Measurements from ENCODE around the gene SCFD1. TPM values are rescaled to one million over a fixed set of nuclear protein-coding genes. Genes with fewer than 3 reads are reported as not detected.
A peak's percentile ranks its signal among the peaks of the same experiment; 100 is the strongest.

Gene SCFD1
- total RNA-seq, 8 experiments from 2014 or later, result 45.4 to 103 (median 76.1) TPM

- no peak for ATAC-seq (replicated peaks in 6 of 8)
Measured at GRCh38 chr14:30757082-30757481, 135.0 kb downstream of the SCFD1 start.

DNA sequence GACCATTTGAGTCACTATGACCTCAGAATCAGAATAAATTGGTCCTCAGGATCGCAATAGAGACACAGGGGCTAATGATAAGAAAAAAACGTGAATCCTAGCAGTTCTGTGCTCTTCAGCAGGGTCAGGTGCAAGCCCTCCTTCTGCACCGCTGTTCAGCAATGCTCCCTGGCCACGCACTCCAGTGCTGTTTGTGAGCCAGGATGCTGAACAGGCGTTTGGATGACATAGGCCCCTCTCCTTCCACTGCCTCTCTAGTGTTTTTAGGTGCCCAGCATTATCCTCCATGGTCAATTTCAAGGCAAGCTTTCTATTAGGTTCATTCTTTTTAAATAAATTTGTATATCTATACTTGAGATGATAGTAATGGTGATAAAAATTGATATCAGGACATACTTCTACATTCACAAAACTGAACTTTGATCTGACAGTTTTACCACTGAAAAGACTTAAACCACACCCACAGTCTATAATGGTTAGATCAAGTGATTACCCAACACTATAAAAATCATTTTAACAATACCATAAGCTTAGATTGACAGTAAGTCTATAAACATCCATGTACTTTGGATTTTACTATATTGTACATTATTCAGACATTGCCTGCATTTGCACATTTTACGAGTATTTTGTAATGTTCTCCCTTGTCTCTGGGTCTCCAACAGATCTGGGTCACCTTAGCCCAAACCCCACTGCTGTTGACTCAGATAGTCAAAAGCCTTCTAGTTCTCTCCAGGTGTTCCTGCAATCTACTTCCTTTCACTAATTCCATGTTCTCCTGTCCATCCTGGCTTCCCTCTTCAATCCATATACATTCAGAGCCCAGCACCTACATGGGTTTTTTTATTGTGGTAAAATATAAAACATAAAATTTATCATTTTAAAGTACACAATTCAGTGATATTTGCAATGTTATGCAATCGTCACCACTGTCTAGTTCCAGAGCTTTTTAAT is 137.3 kb downstream of the SCFD1 start:
- no peak overlapping the region for H3K27ac ChIP-seq
- H3K4me1 ChIP-seq (replicated peaks in 1 of 2), result no peaks in the 10 kb centered on the region
- in situ Hi-C loops (cut with MboI; ENCODE audit: low pct_unique_long_range_greater_than_20kb in 2 of 9, low sequenced_read_pairs in 9 of 9, unreplicated experiment in 9 of 9), result no loop called here
- WGBS, 10 experiments, result 22 to 84% (median 59%) methylated on average over 3 to 7 of the region's 7 CpGs; no CpG with 5 or more reads in 1 of the 10 experiments
- ATAC-seq (replicated peaks in 6 of 8), result no peak
- no peak overlapping the region for H3K4me3 ChIP-seq

More at GRCh38 chr14:30757082-30757481, 135.0 kb downstream of the SCFD1 start:
- WGBS, 10 experiments, result 0 to 84% (median 33%) methylated on average over 1 to 3 of the region's 3 CpGs; no CpG with 5 or more reads in 2 of the 10 experiments
- Histone ChIP-seq H3K4me1 (replicated peaks in 1 of 2) (no peaks in the 10 kb centered on the region), H3K27ac (no peak overlapping the region), H3K4me3 (no peak overlapping the region)
- in situ Hi-C loops (cut with MboI; ENCODE audit: low pct_unique_long_range_greater_than_20kb in 2 of 9, low sequenced_read_pairs in 9 of 9, unreplicated experiment in 9 of 9), result no loop called here

DNA sequence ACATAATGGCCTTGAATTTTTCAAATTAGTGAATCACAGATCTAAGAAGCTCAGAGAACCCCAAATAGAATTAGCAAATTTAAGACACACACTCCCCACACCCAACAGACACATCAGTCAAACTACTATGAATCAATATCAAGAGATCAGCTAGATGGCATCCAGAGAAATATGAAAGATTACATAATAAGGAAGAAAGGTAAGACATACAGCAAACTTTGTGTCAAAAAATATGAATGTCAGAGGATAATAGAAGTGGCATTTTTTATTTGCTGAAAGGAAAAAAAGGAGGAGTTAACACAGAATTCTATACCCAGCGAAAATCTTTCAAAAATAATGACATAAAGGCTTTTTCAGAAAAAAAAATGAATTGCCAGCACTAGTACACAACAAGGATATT is 141.8 kb downstream of the SCFD1 start:
- in situ Hi-C loops (cut with MboI; ENCODE audit: low pct_unique_long_range_greater_than_20kb in 2 of 9, low sequenced_read_pairs in 9 of 9, unreplicated experiment in 9 of 9), result no loop called here
- no peak overlapping the region for H3K27ac ChIP-seq
- no peak for ATAC-seq (replicated peaks in 6 of 8)
- no peaks in the 10 kb centered on the region for H3K4me1 ChIP-seq (replicated peaks in 1 of 2)
- no peak overlapping the region for H3K4me3 ChIP-seq
- 0 to 64% (median 28%) methylated on average over 1 of the region's 1 CpG; no CpG with 5 or more reads in 1 of the 10 experiments for WGBS, 10 experiments

GRCh38 chr14:30767624-30768023 is 145.5 kb downstream of the SCFD1 start:
- Histone ChIP-seq H3K4me3 (no peak overlapping the region), H3K27ac (no peak overlapping the region), H3K4me1 (replicated peaks in 1 of 2) (no peaks in the 10 kb centered on the region)
- in situ Hi-C loops (cut with MboI; ENCODE audit: low pct_unique_long_range_greater_than_20kb in 2 of 9, low sequenced_read_pairs in 9 of 9, unreplicated experiment in 9 of 9), result no loop called here
- no peak for ATAC-seq (replicated peaks in 6 of 8)
- WGBS, 10 experiments, result 25 to 100% (median 90%) methylated on average over 2 to 4 of the region's 4 CpGs; no CpG with 5 or more reads in 3 of the 10 experiments

DNA sequence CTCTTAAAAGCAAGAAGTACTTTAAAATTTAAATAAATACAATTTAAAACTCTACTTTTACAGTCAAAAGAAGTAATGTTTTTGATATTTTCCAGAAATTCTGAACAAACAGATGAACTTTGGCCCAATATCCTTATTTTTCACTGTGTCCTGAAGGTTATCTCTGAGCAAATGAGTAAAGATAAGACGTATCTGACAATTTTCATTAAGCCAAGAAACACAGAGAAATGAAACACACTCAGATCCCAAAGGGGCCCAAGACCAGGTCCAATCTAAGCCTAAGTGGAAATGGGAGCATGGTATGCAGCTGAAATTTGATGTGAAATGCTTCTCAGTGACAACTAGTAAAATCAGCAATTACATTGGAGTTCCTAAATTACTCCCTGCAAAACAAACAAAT is 146.7 kb downstream of the SCFD1 start:
- 18 to 100% (median 88%) methylated on average over 1 of the region's 1 CpG for WGBS, 10 experiments
- H3K27ac ChIP-seq, result no peak overlapping the region
- H3K4me1 ChIP-seq (replicated peaks in 1 of 2), result no peaks in the 10 kb centered on the region
- ATAC-seq (replicated peaks in 6 of 8), result no peak
- in situ Hi-C loops (cut with MboI; ENCODE audit: low pct_unique_long_range_greater_than_20kb in 2 of 9, low sequenced_read_pairs in 9 of 9, unreplicated experiment in 9 of 9), result no loop called here
- no peak overlapping the region for H3K4me3 ChIP-seq

DNA sequence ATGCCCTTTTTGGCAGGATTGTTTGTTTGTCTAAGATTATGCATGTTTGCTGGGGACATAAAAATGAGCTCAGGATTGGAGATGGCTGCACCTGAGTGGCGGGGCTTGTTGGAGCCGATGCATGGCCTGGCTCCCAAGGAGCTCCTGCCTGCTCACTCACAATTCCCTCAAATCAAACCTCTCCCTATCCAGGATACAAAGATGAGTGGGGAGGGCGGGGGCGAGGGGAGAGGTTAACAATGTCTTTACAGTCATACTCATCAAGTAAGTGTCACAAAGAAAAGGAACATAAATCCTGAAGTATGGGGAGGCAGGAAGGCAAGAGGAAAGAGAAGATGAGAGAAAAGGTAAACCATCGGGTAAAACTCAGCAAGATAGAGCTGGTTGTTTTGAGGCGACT is 148.3 kb downstream of the SCFD1 start:
- H3K27ac ChIP-seq, result no peak overlapping the region
- WGBS, 10 experiments, result 0 to 86% (median 62%) methylated on average over 1 to 4 of the region's 6 CpGs; no CpG with 5 or more reads in 3 of the 10 experiments
- H3K4me3 ChIP-seq, result no peak overlapping the region
- ATAC-seq (replicated peaks in 6 of 8), result no peak
- no peaks in the 10 kb centered on the region for H3K4me1 ChIP-seq (replicated peaks in 1 of 2)
- in situ Hi-C loops (cut with MboI; ENCODE audit: low pct_unique_long_range_greater_than_20kb in 2 of 9, low sequenced_read_pairs in 9 of 9, unreplicated experiment in 9 of 9), result no loop called here

DNA sequence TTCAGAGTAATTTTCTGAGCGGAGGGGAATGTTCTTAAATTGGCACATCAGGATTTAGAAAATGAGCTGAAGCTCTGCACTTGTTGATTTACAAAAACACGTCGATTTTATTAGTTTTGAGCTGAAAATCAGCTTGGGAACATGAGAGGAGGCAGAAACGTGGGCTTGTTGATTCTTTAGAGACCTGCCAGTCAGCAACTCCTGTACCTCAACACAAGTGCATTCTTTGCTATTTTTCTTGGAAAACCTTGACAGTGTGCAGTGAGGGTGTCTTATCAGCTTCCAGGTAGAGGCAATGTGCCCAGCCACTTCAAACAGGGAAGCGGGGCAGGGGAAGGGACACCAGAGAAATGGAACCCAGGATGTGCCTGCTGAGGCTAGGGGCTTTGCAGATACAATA is 149.5 kb downstream of the SCFD1 start:
- ATAC-seq (replicated peaks in 6 of 8), result no peak
- in situ Hi-C loops (cut with MboI; ENCODE audit: low pct_unique_long_range_greater_than_20kb in 2 of 9, low sequenced_read_pairs in 9 of 9, unreplicated experiment in 9 of 9), result no loop called here
- Histone ChIP-seq H3K27ac (no peak overlapping the region), H3K4me1 (replicated peaks in 1 of 2) (no peaks in the 10 kb centered on the region), H3K4me3 (no peak overlapping the region)
- 0 to 93% (median 77%) methylated on average over 2 to 5 of the region's 5 CpGs; no CpG with 5 or more reads in 2 of the 10 experiments for WGBS, 10 experiments

DNA sequence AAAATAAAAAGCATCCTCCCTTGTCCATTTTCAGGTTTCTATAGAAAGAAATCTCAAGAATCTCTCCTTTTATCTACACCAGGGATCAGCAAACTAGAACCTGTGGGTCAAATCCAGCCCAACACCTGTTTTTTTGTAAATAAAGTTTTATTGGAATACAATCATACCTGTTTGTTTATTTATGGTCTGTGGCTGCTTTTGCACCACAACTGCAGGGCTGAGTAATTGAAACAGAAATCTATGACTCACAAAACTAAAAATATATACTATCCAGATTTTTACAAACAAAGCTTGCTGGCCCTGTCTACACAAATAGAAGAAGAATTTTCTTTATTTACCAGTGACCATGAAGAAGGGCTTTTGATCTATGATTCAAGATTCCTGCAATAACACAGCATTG is 157.1 kb downstream of the SCFD1 start:
- H3K4me3 ChIP-seq, result no peak overlapping the region
- peak in 1 of 8 experiments; percentile 52 for ATAC-seq (replicated peaks in 6 of 8)
- in situ Hi-C loops (cut with MboI; ENCODE audit: low pct_unique_long_range_greater_than_20kb in 2 of 9, low sequenced_read_pairs in 9 of 9, unreplicated experiment in 9 of 9), result no loop called here

More for the DNA sequence above, 157.1 kb downstream of the SCFD1 start:
- no peaks in the 10 kb centered on the region for H3K4me1 ChIP-seq (replicated peaks in 1 of 2)
- H3K27ac ChIP-seq, result no peak overlapping the region

Other genes with a start within 250 kb of the SCFD1 start
- gene G2E3, start 63.2 kb upstream of the SCFD1 start, total RNA-seq, result 10 to 100 TPM in 7 of 8 experiments, 1 to 10 TPM in 1; 6.8 to 25.9 (median 20.7) TPM

Data from motor neuron (in vitro differentiated cells).